ACC112 (cell line): ENCODE data around the gene RNF144A.

Experiments used
- H2AFZ ChIP-seq: fragments of 200-600 bp; sonication (generic); one replicate; pipeline ENCODE4 v1.6.0; 2017; ENCODE audit warnings: antibody characterized with exemption, low read length; ENCODE audit not compliant: unreplicated experiment
- H3K27ac ChIP-seq: fragments of 200-600 bp; sonication (generic); 2 replicates; pipeline ENCODE4 v1.5.1; 2014; ENCODE audit warnings: low read depth, mild to moderate bottlenecking, antibody characterized with exemption, low read length, moderate library complexity
- H3K27me3 ChIP-seq: fragments of 200-600 bp; sonication (generic); 2 replicates; pipeline ENCODE4 v1.6.1; 2014; ENCODE audit warnings: mild to moderate bottlenecking, antibody characterized with exemption, low read length, moderate library complexity, mixed read lengths; ENCODE audit not compliant: insufficient read depth
- H3K36me3 ChIP-seq: fragments of 200-600 bp; sonication (generic); 2 replicates; pipeline ENCODE4 v1.6.1; 2016; ENCODE audit warnings: mild to moderate bottlenecking, antibody characterized with exemption, low read length, moderate library complexity, mixed read lengths; ENCODE audit not compliant: insufficient read depth
- H3K4me1 ChIP-seq: fragments of 200-600 bp; sonication (generic); one replicate; pipeline ENCODE4 v1.6.1; 2016; ENCODE audit warnings: low read length, mixed read lengths; ENCODE audit not compliant: insufficient read depth, unreplicated experiment, control insufficient read depth
- H3K4me3 ChIP-seq: fragments of 200-600 bp; sonication (generic); 2 replicates; pipeline ENCODE4 v1.5.1; 2014; ENCODE audit warnings: mild to moderate bottlenecking, low read depth, low read length
- H3K79me2 ChIP-seq: fragments of 200-600 bp; sonication (generic); one replicate; pipeline ENCODE4 v1.6.0; 2016; ENCODE audit warnings: low read length; ENCODE audit not compliant: control insufficient read depth, unreplicated experiment, insufficient read depth

Gene RNF144A

DNA sequence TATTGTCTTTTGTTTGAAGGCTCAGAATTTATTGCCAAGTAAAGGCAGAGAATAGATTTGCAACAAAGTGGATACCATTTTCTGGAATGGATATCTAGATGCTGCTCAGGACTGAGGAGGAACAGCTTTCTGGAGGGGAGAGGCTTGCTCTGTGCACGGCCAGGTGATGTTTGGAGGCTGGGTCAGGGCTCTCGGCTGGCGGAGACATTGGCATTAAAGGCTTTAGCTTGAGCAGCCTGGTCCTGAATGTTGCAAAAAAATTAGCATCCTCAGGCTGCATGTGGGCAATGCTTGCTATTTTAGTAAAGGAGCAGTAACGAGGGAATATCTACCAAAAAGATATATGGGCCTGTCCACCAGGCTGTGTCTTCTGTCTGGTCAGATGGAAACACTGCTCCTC, 20.4 kb downstream of the RNF144A start:
- no peaks in the 10 kb centered on the region for H3K79me2 ChIP-seq
- H3K4me1 ChIP-seq: no peaks in the 10 kb centered on the region
- no peak overlapping the region for H3K4me3 ChIP-seq
- H3K27ac ChIP-seq: no peak overlapping the region
- no peak overlapping the region for H2AFZ ChIP-seq
- no peaks in the 10 kb centered on the region for H3K36me3 ChIP-seq
- no peaks in the 10 kb centered on the region for H3K27me3 ChIP-seq

DNA sequence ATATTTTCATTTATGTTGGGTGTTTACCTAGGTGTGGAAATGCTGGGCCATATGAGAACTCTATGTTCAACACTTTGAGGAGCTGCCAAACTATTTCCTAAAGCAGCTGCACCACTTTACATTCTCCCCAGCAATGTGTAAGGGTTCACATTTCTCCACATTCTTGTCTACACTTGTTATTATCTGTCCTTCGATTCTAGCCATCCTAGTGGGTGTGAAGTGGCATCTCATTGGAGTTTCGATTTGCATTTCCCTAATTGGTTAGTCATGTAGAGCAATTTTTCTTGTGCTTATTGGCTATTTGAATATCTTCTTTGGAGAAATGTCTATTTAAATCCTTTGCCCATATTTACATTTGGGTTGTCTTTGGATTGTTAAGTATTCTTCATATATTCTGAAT, 21.9 kb downstream of the RNF144A start:
- H3K27ac ChIP-seq: no peak overlapping the region
- no peaks in the 10 kb centered on the region for H3K79me2 ChIP-seq
- H3K4me1 ChIP-seq: no peaks in the 10 kb centered on the region
- H3K27me3 ChIP-seq: no peaks in the 10 kb centered on the region
- no peaks in the 10 kb centered on the region for H3K36me3 ChIP-seq
- H3K4me3 ChIP-seq: no peak overlapping the region
- H2AFZ ChIP-seq: no peak overlapping the region

DNA sequence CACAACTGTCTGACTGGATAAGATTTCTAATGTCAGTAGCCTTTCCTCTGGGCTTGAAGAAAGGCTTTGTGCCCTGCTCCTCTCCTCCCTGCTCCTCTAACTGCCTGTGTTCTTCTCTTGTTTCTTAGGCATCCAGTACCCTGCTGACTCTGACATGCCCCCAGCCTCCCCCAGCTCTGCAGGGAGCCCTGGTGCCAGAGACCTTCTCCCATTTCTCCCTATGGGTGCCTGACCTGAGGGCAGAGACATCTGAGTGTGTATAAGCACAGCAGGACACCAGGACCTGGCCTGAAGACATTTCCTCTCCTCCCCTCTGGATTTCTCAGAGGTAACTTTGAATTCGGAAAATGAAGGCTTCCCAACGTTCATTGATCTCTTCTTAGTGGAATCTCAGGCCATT, 23.6 kb downstream of the RNF144A start:
- Histone ChIP-seq H3K36me3 (no peaks in the 10 kb centered on the region), H2AFZ (no peak overlapping the region), H3K4me1 (peaks cover 3% of the 10 kb centered on the region), H3K27me3 (no peaks in the 10 kb centered on the region), H3K27ac (no peak overlapping the region), H3K4me3 (no peak overlapping the region), H3K79me2 (no peaks in the 10 kb centered on the region)

DNA sequence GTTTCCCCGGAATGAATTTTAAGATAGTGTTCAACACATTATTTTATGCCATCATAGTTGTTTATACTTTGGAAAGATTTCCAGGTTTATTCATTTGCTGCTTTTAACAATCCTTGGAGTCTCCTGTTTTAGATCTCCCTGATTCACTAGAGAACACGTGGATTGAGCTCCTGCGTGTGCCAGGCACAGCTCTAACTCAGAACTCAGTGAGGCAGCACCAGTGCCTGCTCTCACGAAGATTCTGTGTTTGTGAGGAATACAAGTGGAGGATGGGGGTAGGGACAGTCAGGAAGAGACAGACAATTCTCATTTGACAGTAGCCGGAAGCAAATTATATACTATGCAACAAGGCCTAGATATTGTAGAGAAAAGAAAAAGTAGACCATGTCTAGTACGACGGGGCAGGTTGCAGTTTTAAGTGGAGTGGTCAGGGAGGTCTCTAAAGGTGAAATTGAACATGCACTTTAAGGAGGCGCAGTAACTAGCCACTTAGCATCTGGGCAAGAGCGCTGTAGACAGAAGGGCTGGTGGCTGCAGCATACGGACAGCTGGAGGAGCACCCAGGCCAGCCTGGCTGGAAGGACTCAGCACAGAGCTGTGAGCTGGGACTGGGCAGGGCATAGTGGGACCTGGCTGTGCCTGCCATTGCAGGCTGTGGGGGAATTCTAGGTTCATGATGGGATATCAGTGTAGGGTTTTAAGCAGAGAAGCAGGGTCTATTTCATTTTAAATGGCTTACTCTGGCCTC, 24.3 kb downstream of the RNF144A start:
- Histone ChIP-seq H3K27ac (no peak overlapping the region), H3K79me2 (no peaks in the 10 kb centered on the region)

DNA sequence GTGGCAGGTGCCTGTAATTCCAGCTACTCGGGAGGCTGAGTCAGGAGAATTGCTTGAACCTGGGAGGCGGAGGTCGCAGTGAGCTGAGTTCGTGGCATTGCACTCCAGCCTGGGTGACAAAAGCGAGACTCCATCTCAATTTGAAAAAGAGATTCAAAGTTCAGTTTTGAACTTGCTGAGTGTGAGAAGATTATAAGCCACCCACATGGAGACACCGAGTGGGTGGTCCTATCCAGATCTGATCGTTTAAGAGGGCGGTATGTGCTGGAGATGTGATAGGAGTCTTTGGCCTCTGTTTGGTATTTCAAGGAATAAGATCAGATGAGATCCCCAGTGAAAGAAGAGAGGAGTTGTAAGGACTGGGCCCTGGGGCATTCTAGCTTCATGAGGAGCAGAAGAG, 25.6 kb downstream of the RNF144A start:
- H3K27ac ChIP-seq: no peak overlapping the region
- no peaks in the 10 kb centered on the region for H3K36me3 ChIP-seq
- no peak overlapping the region for H3K4me3 ChIP-seq
- no peaks in the 10 kb centered on the region for H3K27me3 ChIP-seq
- no peak overlapping the region for H2AFZ ChIP-seq
- H3K4me1 ChIP-seq: peaks cover 17% of the 10 kb centered on the region
- H3K79me2 ChIP-seq: no peaks in the 10 kb centered on the region

More for the DNA sequence above, 24.3 kb downstream of the RNF144A start:
- H3K27me3 ChIP-seq: no peaks in the 10 kb centered on the region
- H3K4me3 ChIP-seq: no peak overlapping the region
- no peak overlapping the region for H2AFZ ChIP-seq
- H3K4me1 ChIP-seq: peaks cover 9% of the 10 kb centered on the region
- no peaks in the 10 kb centered on the region for H3K36me3 ChIP-seq

DNA sequence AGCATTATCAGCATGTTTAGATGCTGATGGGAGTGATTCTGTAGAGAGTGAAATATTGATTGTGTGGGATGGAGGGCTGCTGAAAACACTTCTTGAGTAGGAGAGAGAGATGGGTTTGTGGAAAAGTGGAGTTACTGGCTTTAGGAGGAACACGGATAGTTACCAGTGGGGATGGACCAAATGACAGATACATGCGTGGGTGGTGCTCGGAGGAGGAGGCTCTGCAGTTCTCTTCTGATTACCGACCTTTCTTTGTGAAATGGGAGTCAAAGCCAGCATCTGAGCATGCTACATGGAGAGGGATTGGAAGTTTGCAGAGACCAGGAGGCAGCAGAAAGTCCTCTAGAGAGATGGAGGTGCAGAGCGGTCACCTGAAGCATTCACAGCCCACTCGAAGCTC, 26.3 kb downstream of the RNF144A start:
- no peak overlapping the region for H3K4me3 ChIP-seq
- peaks cover 17% of the 10 kb centered on the region for H3K4me1 ChIP-seq
- no peaks in the 10 kb centered on the region for H3K36me3 ChIP-seq
- H3K27ac ChIP-seq: no peak overlapping the region
- H3K79me2 ChIP-seq: no peaks in the 10 kb centered on the region
- H2AFZ ChIP-seq: no peak overlapping the region
- H3K27me3 ChIP-seq: no peaks in the 10 kb centered on the region

DNA sequence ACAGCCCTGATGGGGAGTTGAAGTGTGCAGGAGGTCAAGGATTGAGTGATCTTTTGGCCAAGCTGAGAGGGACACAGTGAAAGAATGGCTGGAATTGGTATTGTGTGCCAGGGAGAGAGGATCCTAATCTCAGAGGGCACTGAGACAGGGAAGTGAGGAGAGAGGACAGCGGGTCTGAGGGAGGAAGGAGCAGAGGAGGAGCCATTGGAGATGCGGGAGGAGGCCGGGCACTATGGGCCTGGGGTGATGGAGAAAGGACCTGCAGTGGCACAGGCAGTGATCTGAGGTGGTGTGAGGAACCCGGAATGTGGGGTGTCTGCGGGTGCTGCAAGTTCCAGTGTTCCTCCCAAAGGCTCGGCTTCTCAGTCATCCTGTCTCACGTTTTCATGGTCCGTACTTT, 26.8 kb downstream of the RNF144A start:
- no peaks in the 10 kb centered on the region for H3K36me3 ChIP-seq
- H3K4me3 ChIP-seq: no peak overlapping the region
- no peaks in the 10 kb centered on the region for H3K27me3 ChIP-seq
- H3K79me2 ChIP-seq: no peaks in the 10 kb centered on the region
- no peak overlapping the region for H3K27ac ChIP-seq
- peaks cover 17% of the 10 kb centered on the region for H3K4me1 ChIP-seq
- H2AFZ ChIP-seq: no peak overlapping the region

DNA sequence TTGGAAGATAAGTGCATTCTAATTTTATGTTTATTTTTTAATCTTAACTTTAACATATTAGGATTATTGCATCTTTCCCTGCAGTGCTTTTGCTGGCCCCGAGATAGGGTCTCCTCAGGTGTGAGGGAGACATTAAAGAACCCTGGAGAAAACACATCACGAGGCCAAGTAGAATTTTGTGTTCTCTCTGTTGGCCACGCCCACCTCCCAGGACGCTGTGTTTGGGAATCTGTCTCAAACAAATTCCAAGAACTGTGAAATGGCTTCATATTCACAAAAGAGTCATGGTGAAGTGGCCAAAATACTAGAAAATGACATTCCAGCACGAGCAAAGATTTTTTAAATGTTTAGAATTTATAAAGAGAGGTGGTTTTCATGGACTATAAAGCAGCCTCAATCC, 27.3 kb downstream of the RNF144A start:
- Histone ChIP-seq H3K79me2 (no peaks in the 10 kb centered on the region), H2AFZ (no peak overlapping the region), H3K4me1 (peaks cover 17% of the 10 kb centered on the region), H3K36me3 (no peaks in the 10 kb centered on the region), H3K27ac (no peak overlapping the region), H3K27me3 (no peaks in the 10 kb centered on the region), H3K4me3 (no peak overlapping the region)

GRCh38 chr2:6945087-6945813, 28.0 kb downstream of the RNF144A start:
- Histone ChIP-seq H3K4me1 (peaks cover 17% of the 10 kb centered on the region), H3K36me3 (no peaks in the 10 kb centered on the region), H3K4me3 (no peak overlapping the region), H3K27me3 (no peaks in the 10 kb centered on the region), H2AFZ (peak overlapping the region; percentile 34), H3K27ac (peak overlapping the region; percentile 92), H3K79me2 (no peaks in the 10 kb centered on the region)

- no peak overlapping the region for H3K4me3 ChIP-seq
- H3K36me3 ChIP-seq: no peaks in the 10 kb centered on the region
- no peaks in the 10 kb centered on the region for H3K27me3 ChIP-seq
- H3K79me2 ChIP-seq: no peaks in the 10 kb centered on the region
- peak overlapping the region; percentile 34 for H2AFZ ChIP-seq
- peaks cover 17% of the 10 kb centered on the region for H3K4me1 ChIP-seq
- H3K27ac ChIP-seq: peak overlapping the region; percentile 92
Observed at GRCh38 chr2:6945821-6946220, 28.6 kb downstream of the RNF144A start.

GRCh38 chr2:6946722-6947121, 29.5 kb downstream of the RNF144A start:
- Histone ChIP-seq H3K27ac (peak overlapping the region; percentile 92), H3K4me3 (no peak overlapping the region), H3K4me1 (peaks cover 17% of the 10 kb centered on the region), H3K36me3 (no peaks in the 10 kb centered on the region), H3K27me3 (no peaks in the 10 kb centered on the region), H3K79me2 (no peaks in the 10 kb centered on the region), H2AFZ (no peak overlapping the region)
